ENCODE results near the gene OGFOD3.
"Not testable (repeated sequence)": the region's sequence is repeated elsewhere in the genome, so short reads cannot be mapped to it uniquely, and the experiment has no call there.

The OGFOD3 gene

GRCh38 chr17:82382220-82382932 lies 36.0 kb downstream of the OGFOD3 start:
- not testable (repeated sequence) for H3K27ac ChIP-seq (ENCODE audit: low read length); H3K9ac ChIP-seq (ENCODE audit: low read depth, low read length); H3K4me1 ChIP-seq (ENCODE audit: insufficient read depth, low read length); H3K4me3 ChIP-seq (ENCODE audit: low read length); H3K36me3 ChIP-seq (ENCODE audit: insufficient read depth, low read depth, low read length); H3K27me3 ChIP-seq (ENCODE audit: insufficient read depth, low read length); H3K9me3 ChIP-seq (ENCODE audit: insufficient read depth, low read depth, low read length)

- H3K9ac ChIP-seq (ENCODE audit: low read depth, low read length), result not testable (repeated sequence)
Measured at GRCh38 chr17:82381703-82382009, 36.7 kb downstream of the OGFOD3 start.

GRCh38 chr17:82380860-82381702 lies 37.3 kb downstream of the OGFOD3 start:
- Histone ChIP-seq H3K9me3 (ENCODE audit: insufficient read depth, low read depth, low read length) (no peaks in the 10 kb centered on the region), H3K36me3 (ENCODE audit: insufficient read depth, low read depth, low read length) (no peaks in the 10 kb centered on the region), H3K27ac (ENCODE audit: low read length) (no peak overlapping the region), H3K27me3 (ENCODE audit: insufficient read depth, low read length) (no peaks in the 10 kb centered on the region), H3K9ac (ENCODE audit: low read depth, low read length) (no peak overlapping the region), H3K4me3 (ENCODE audit: low read length) (no peak overlapping the region), H3K4me1 (ENCODE audit: insufficient read depth, low read length) (peaks cover 4% of the 10 kb centered on the region; the same call in 1 of the 2 replicates)

More at GRCh38 chr17:82381703-82382009, 36.7 kb downstream of the OGFOD3 start:
- H3K9me3 ChIP-seq (ENCODE audit: insufficient read depth, low read depth, low read length); H3K4me1 ChIP-seq (ENCODE audit: insufficient read depth, low read length); H3K27me3 ChIP-seq (ENCODE audit: insufficient read depth, low read length); H3K36me3 ChIP-seq (ENCODE audit: insufficient read depth, low read depth, low read length); H3K4me3 ChIP-seq (ENCODE audit: low read length); H3K27ac ChIP-seq (ENCODE audit: low read length): not testable (repeated sequence)

GRCh38 chr17:82378741-82379021 lies 39.7 kb downstream of the OGFOD3 start:
- no peaks in the 10 kb centered on the region for H3K4me1 ChIP-seq (ENCODE audit: insufficient read depth, low read length)
- no peak overlapping the region for H3K4me3 ChIP-seq (ENCODE audit: low read length)
- H3K27ac ChIP-seq (ENCODE audit: low read length), result no peak overlapping the region
- no peaks in the 10 kb centered on the region for H3K9me3 ChIP-seq (ENCODE audit: insufficient read depth, low read depth, low read length)
- no peaks in the 10 kb centered on the region for H3K36me3 ChIP-seq (ENCODE audit: insufficient read depth, low read depth, low read length)
- H3K9ac ChIP-seq (ENCODE audit: low read depth, low read length), result no peak overlapping the region
- H3K27me3 ChIP-seq (ENCODE audit: insufficient read depth, low read length), result peaks cover under 1% of the 10 kb centered on the region; the same call in 1 of the 2 replicates

GRCh38 chr17:82377924-82378740 lies 40.3 kb downstream of the OGFOD3 start:
- Histone ChIP-seq H3K9me3 (ENCODE audit: insufficient read depth, low read depth, low read length) (no peaks in the 10 kb centered on the region), H3K4me3 (ENCODE audit: low read length) (no peak overlapping the region), H3K4me1 (ENCODE audit: insufficient read depth, low read length) (no peaks in the 10 kb centered on the region), H3K27ac (ENCODE audit: low read length) (no peak overlapping the region), H3K36me3 (ENCODE audit: insufficient read depth, low read depth, low read length) (no peaks in the 10 kb centered on the region), H3K27me3 (ENCODE audit: insufficient read depth, low read length) (peaks cover 6% of the 10 kb centered on the region), H3K9ac (ENCODE audit: low read depth, low read length) (no peak overlapping the region)

GRCh38 chr17:82377294-82377693 lies 41.1 kb downstream of the OGFOD3 start:
- H3K4me3 ChIP-seq (ENCODE audit: low read length); H3K9ac ChIP-seq (ENCODE audit: low read depth, low read length); H3K4me1 ChIP-seq (ENCODE audit: insufficient read depth, low read length); H3K9me3 ChIP-seq (ENCODE audit: insufficient read depth, low read depth, low read length); H3K36me3 ChIP-seq (ENCODE audit: insufficient read depth, low read depth, low read length); H3K27ac ChIP-seq (ENCODE audit: low read length): not testable (repeated sequence)
- H3K27me3 ChIP-seq (ENCODE audit: insufficient read depth, low read length), result peaks cover 14% of the 10 kb centered on the region

GRCh38 chr17:82376042-82376730 lies 42.2 kb downstream of the OGFOD3 start:
- Histone ChIP-seq H3K4me3 (ENCODE audit: low read length) (no peak overlapping the region), H3K27ac (ENCODE audit: low read length) (no peak overlapping the region), H3K4me1 (ENCODE audit: insufficient read depth, low read length) (no peaks in the 10 kb centered on the region), H3K9me3 (ENCODE audit: insufficient read depth, low read depth, low read length) (no peaks in the 10 kb centered on the region), H3K27me3 (ENCODE audit: insufficient read depth, low read length) (peaks cover 25% of the 10 kb centered on the region), H3K36me3 (ENCODE audit: insufficient read depth, low read depth, low read length) (no peaks in the 10 kb centered on the region), H3K9ac (ENCODE audit: low read depth, low read length) (no peak overlapping the region)

- Histone ChIP-seq H3K27me3 (ENCODE audit: insufficient read depth, low read length) (peaks cover 32% of the 10 kb centered on the region), H3K36me3 (ENCODE audit: insufficient read depth, low read depth, low read length) (no peaks in the 10 kb centered on the region), H3K9me3 (ENCODE audit: insufficient read depth, low read depth, low read length) (no peaks in the 10 kb centered on the region), H3K27ac (ENCODE audit: low read length) (no peak overlapping the region), H3K9ac (ENCODE audit: low read depth, low read length) (no peak overlapping the region), H3K4me3 (ENCODE audit: low read length) (no peak overlapping the region), H3K4me1 (ENCODE audit: insufficient read depth, low read length) (no peaks in the 10 kb centered on the region)
Measured at GRCh38 chr17:82375359-82376041, 42.9 kb downstream of the OGFOD3 start.

GRCh38 chr17:82374626-82375331 lies 43.6 kb downstream of the OGFOD3 start:
- Histone ChIP-seq H3K36me3 (ENCODE audit: insufficient read depth, low read depth, low read length) (no peaks in the 10 kb centered on the region), H3K4me3 (ENCODE audit: low read length) (no peak overlapping the region), H3K27ac (ENCODE audit: low read length) (no peak overlapping the region), H3K4me1 (ENCODE audit: insufficient read depth, low read length) (no peaks in the 10 kb centered on the region), H3K9ac (ENCODE audit: low read depth, low read length) (no peak overlapping the region), H3K9me3 (ENCODE audit: insufficient read depth, low read depth, low read length) (no peaks in the 10 kb centered on the region), H3K27me3 (ENCODE audit: insufficient read depth, low read length) (peaks cover 39% of the 10 kb centered on the region)

GRCh38 chr17:82373731-82374625 lies 44.4 kb downstream of the OGFOD3 start:
- no peaks in the 10 kb centered on the region for H3K4me1 ChIP-seq (ENCODE audit: insufficient read depth, low read length)
- no peaks in the 10 kb centered on the region for H3K36me3 ChIP-seq (ENCODE audit: insufficient read depth, low read depth, low read length)
- H3K9ac ChIP-seq (ENCODE audit: low read depth, low read length), result no peak overlapping the region
- H3K27me3 ChIP-seq (ENCODE audit: insufficient read depth, low read length), result peaks cover 46% of the 10 kb centered on the region
- H3K27ac ChIP-seq (ENCODE audit: low read length), result no peak overlapping the region
- no peaks in the 10 kb centered on the region for H3K9me3 ChIP-seq (ENCODE audit: insufficient read depth, low read depth, low read length)
- H3K4me3 ChIP-seq (ENCODE audit: low read length), result no peak overlapping the region
